ENCODE measurements around the gene ELAVL1.

Gene ELAVL1

DNA sequence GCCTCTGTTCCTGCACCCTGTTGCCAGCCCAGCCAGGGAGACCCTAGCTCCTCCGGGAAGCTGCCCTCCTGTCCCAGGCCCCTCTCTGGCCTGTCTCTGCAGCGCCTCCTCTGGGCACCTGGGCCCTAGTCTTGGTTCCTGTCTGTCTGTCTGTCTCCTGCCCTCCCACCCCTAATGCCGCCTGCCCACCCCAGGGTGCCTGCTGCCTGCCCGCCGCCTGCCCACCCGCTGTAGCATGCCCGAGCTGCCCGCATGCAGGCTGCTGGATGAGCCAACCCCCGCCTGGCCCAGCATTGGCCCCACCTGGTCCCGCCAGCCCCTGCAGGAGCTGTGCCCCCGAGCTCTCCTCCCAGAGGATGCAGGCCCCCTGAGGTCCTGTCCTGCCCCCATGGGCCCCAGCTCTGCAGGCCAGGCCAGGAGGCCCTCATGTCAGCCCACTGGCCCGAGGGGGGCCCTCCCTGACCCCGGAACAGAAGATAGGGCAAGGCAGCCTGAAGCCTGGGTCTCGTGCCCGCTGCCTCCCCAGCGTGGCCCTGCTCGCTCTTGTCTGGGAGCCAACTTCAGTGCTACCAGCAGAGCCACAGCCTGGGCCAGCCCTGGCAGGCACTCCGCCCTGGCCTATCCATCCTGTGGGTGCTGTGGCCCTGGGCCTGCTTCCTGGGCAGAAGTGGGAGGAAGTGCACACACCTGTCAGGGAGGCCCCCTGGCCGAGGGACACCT is 96.5 kb downstream of the ELAVL1 start:
- no peak for DNase-seq

Measured in DMS79 (cell line).